Left ventricle myocardium superior (tissue), 1 donor: ENCODE results near the gene ZMPSTE24. TPM values are rescaled to one million over a fixed set of nuclear protein-coding genes. Genes with fewer than 3 reads are reported as not detected.

ENCODE experiments used
- total RNA-seq: library from RNA; stranded (reverse); fragmentation: NEBNext Ultra II Directional; extraction: Animal tissue kit (Norgen Biotek cat#: 25700); gene quantifications from one replicate; pipeline ENCODE4 v1.2.1, GENCODE V29; 2021
- donor health status: DM: no; HTN: yes; CAD: no; lungs with severe emphysema.

Gene ZMPSTE24
- total RNA-seq, 1 donor from 2014 or later = 33.5 TPM

Other genes with a start within 250 kb of the ZMPSTE24 start
- 69.1 TPM for gene CAP1, start 217.5 kb upstream of the ZMPSTE24 start, total RNA-seq
- 38.9 TPM for gene PPT1, start 161.0 kb upstream of the ZMPSTE24 start, total RNA-seq
- gene RLF, start 96.8 kb upstream of the ZMPSTE24 start, total RNA-seq = 13.4 TPM
- not detected for gene TMCO2, start 10.3 kb upstream of the ZMPSTE24 start, total RNA-seq
- 0.45 TPM for gene COL9A2, start 59.0 kb downstream of the ZMPSTE24 start, total RNA-seq
- 15.1 TPM for gene SMAP2, start 115.5 kb downstream of the ZMPSTE24 start, total RNA-seq
- gene ZFP69B, start 192.2 kb downstream of the ZMPSTE24 start, total RNA-seq = 0.87 TPM
- 1.9 TPM for gene ZFP69, start 219.1 kb downstream of the ZMPSTE24 start, total RNA-seq